Skin epidermis (tissue), 12 donors: Measurements from ENCODE around the gene GAPDH.
"Not testable (repeated sequence)": the region's sequence is repeated elsewhere in the genome, so short reads cannot be mapped to it uniquely, and the experiment has no call there.

ENCODE experiments used
- H3K27ac ChIP-seq, 21 experiments: fragments of 200-600 bp; sonication (generic) in 11 of 21; one replicate each; pipeline ENCODE4 v1.5.0; 2020; ENCODE audit warnings: mild to moderate bottlenecking in 3 of 21, inconsistent platforms in 2 of 21, moderate library complexity in 2 of 21
- H3K4me3 ChIP-seq, 7 experiments: fragments of 200-600 bp; sonication (generic) in 2 of 7; one replicate each; pipeline ENCODE4 v1.5.0; 2020; ENCODE audit warnings: inconsistent platforms in 2 of 7, mild to moderate bottlenecking in 2 of 7, moderate library complexity in 1 of 7

GAPDH gene

DNA sequence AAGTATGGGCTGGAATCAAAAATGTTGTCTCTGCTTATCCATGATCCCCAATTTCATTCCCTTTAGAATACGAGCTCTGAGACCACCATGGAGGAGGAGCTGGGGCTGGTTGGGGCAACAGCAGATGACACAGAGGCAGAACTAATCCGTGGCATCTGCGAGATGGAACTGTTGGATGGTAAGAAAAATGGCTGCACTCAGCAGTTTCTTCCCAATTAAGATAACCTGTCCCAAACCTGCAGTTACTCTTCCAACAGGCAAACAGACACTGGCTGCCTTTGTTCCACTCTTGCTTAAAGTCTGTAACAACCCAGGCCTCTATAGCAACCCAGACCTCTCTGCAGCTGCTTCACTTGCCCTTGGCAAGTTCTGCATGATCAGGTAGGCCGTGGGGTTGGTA, 6.6 kb upstream of the GAPDH start:
- H3K27ac ChIP-seq: peak overlapping the region in 1 of 21 experiments; percentile 16
- no peak overlapping the region for H3K4me3 ChIP-seq

DNA sequence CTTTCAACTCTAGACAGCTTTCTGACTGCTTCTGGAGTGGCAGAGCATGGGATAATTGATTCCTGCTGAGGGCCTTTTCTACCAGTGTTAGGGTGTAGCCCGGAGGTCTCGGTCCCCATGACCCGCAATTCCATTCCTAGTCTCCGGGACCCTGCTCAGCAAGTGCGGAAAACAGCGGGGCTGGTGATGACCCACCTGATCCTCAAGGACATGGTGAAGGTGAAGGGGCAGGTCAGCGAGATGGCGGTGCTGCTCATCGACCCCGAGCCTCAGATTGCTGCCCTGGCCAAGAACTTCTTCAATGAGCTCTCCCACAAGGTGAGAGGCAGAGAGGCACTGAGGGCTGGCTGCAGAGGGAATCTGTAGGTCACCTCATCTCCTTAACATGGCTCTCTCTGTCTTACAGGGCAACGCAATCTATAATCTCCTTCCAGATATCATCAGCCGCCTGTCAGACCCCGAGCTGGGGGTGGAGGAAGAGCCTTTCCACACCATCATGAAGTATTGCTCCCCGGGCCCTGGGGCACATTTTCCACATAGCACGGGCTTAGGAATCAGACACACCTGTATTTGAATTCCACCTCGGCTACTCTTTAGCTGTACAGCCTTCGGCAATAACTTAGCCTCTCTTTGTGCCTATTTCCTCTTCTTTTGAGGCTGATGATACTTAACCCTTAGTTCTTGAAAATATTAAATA, 5.6 kb upstream of the GAPDH start:
- Histone ChIP-seq H3K4me3 (no peak overlapping the region), H3K27ac (peak overlapping the region in 1 of 21 experiments; percentile 37)

DNA sequence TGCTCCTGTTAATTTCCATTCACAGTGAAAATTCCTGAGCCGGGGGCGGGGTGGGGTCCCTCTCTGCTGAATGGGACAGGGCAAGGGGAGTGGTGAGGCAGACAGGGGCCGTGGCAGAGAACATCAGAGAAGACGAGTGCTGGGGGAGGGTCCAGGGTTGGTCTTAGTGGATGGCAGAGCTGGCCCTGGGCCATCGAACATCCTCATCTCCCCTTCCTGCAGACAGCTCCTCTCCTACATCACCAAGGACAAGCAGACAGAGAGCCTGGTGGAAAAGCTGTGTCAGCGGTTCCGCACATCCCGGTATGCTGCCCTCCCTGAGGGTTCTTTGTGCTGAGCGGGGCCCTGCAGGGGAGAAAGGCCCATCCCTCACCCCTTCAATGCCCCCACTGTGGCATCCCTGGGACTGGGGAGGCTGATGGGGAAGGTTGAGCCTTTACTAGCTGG, 5.0 kb upstream of the GAPDH start:
- Histone ChIP-seq H3K27ac (no peak overlapping the region), H3K4me3 (no peak overlapping the region)

DNA sequence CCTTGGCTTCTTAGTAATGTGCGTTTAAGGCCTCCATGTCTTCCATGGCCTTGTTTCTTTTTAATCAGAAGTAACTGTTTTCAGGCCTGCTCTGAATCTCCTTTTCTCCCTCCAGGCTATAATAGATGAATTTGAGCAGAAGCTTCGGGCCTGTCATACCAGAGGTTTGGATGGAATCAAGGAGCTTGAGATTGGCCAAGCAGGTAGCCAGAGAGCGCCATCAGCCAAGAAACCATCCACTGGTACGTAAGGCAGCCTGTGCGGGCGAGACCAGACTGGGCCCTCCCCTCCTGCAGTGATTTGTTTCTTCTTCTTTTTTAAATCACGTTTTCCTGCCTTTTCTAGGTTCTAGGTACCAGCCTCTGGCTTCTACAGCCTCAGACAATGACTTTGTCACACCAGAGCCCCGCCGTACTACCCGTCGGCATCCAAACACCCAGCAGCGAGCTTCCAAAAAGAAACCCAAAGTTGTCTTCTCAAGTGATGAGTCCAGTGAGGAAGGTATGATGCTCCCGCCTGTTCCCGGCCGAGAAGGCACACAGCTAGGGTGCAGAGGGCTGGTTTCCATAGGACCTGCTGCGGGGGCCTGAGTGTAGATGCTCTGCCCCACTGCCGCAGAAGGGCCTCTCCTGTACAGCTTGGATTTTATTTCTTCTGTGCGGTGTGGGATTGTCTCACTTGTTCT, 3.6 kb upstream of the GAPDH start:
- Histone ChIP-seq H3K4me3 (no peak overlapping the region), H3K27ac (no peak overlapping the region)

DNA sequence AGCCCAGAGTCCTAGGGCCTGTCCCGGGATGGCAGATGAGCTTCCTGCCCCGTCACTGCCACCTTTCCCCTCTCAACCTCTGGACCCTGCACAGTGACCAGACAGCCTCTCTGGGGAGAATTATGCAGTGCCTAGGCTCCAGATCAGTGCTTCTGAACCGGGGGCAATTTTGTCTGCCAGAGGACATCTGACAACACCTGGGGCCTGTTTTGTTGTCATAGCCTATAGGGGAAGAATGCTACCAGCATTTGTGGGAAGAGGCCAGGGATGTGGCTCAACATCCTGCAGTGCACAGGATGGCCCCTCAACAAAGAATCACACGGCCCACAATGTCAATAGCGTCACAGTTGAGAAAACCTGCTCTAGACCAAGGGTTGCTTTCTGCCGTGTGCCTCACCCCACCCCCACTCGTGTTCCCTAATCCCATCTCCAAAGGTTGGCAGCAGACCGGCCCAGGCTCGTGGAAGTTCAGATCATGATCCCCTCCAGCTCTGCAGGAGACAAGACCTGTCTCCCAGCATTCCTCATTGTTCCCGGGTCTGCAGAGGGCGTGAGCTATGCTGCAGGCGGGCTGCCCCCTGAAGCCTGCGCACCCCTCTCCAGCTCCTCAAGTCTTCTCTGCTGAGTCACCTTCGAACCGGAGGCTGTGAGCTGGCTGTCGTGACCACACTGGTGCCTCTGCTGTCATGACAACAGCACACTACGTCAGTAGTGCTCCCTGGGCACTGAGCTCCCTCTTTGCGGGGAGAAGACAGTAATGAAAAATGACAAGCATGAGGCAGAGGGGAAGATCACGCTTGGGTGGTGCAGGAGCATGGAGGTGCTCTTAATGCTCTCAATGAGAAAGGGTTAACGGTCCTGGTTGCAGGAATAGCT, 2.0 kb upstream of the GAPDH start:
- Histone ChIP-seq H3K4me3 (peak overlapping the region in 5 of 7 experiments; percentile 71 to 99 (median 94)), H3K27ac (peak overlapping the region in 20 of 21 experiments; percentile 87 to 99 (median 96))

DNA sequence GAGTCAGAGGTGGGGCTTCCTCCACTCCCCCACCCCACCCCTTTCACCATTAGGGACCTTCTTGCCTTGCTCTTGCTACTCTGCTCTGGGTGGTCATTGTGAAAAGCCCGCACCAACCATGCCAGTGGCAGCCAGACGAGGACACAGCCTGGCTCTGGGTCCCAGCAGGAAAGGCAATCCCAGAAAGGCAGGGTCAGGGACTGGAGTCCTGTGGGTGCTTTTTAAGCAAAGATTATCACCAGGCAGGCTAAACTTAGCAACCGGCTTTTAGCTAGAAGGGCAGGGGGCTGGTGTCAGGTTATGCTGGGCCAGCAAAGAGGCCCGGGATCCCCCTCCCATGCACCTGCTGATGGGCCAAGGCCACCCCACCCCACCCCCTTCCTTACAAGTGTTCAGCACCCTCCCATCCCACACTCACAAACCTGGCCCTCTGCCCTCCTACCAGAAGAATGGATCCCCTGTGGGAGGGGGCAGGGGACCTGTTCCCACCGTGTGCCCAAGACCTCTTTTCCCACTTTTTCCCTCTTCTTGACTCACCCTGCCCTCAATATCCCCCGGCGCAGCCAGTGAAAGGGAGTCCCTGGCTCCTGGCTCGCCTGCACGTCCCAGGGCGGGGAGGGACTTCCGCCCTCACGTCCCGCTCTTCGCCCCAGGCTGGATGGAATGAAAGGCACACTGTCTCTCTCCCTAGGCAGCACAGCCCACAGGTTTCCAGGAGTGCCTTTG, 1.2 kb upstream of the GAPDH start:
- Histone ChIP-seq H3K4me3 (peak overlapping the region; percentile 69 to 100 (median 94)), H3K27ac (peak overlapping the region in 20 of 21 experiments; percentile 87 to 99 (median 96))

DNA sequence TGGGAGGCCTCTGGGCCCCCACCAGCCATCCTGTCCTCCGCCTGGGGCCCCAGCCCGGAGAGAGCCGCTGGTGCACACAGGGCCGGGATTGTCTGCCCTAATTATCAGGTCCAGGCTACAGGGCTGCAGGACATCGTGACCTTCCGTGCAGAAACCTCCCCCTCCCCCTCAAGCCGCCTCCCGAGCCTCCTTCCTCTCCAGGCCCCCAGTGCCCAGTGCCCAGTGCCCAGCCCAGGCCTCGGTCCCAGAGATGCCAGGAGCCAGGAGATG, 729 bp upstream of the GAPDH start:
- peak overlapping the region; percentile 69 to 100 (median 94) for H3K4me3 ChIP-seq
- peak overlapping the region; percentile 33 to 99 (median 96) for H3K27ac ChIP-seq

DNA sequence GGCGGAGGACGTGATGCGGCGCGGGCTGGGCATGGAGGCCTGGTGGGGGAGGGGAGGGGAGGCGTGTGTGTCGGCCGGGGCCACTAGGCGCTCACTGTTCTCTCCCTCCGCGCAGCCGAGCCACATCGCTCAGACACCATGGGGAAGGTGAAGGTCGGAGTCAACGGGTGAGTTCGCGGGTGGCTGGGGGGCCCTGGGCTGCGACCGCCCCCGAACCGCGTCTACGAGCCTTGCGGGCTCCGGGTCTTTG, 303 bp downstream of the GAPDH start:
- Histone ChIP-seq H3K27ac (peak overlapping the region; percentile 77 to 99 (median 96)), H3K4me3 (peak overlapping the region; percentile 69 to 100 (median 94))

DNA sequence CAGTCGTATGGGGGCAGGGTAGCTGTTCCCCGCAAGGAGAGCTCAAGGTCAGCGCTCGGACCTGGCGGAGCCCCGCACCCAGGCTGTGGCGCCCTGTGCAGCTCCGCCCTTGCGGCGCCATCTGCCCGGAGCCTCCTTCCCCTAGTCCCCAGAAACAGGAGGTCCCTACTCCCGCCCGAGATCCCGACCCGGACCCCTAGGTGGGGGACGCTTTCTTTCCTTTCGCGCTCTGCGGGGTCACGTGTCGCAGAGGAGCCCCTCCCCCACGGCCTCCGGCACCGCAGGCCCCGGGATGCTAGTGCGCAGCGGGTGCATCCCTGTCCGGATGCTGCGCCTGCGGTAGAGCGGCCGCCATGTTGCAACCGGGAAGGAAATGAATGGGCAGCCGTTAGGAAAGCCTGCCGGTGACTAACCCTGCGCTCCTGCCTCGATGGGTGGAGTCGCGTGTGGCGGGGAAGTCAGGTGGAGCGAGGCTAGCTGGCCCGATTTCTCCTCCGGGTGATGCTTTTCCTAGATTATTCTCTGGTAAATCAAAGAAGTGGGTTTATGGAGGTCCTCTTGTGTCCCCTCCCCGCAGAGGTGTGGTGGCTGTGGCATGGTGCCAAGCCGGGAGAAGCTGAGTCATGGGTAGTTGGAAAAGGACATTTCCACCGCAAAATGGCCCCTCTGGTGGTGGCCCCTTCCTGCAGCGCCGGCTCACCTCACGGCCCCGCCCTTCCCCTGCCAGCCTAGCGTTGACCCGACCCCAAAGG, 804 bp downstream of the GAPDH start:
- H3K4me3 ChIP-seq: peak overlapping the region; percentile 69 to 100 (median 94)

DNA sequence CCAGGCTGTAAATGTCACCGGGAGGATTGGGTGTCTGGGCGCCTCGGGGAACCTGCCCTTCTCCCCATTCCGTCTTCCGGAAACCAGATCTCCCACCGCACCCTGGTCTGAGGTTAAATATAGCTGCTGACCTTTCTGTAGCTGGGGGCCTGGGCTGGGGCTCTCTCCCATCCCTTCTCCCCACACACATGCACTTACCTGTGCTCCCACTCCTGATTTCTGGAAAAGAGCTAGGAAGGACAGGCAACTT, 1.3 kb downstream of the GAPDH start:
- Histone ChIP-seq H3K27ac (peak overlapping the region; percentile 77 to 99 (median 96)), H3K4me3 (peak overlapping the region; percentile 69 to 100 (median 94))

More for the DNA sequence above, 804 bp downstream of the GAPDH start:
- H3K27ac ChIP-seq: peak overlapping the region; percentile 77 to 99 (median 96)

DNA sequence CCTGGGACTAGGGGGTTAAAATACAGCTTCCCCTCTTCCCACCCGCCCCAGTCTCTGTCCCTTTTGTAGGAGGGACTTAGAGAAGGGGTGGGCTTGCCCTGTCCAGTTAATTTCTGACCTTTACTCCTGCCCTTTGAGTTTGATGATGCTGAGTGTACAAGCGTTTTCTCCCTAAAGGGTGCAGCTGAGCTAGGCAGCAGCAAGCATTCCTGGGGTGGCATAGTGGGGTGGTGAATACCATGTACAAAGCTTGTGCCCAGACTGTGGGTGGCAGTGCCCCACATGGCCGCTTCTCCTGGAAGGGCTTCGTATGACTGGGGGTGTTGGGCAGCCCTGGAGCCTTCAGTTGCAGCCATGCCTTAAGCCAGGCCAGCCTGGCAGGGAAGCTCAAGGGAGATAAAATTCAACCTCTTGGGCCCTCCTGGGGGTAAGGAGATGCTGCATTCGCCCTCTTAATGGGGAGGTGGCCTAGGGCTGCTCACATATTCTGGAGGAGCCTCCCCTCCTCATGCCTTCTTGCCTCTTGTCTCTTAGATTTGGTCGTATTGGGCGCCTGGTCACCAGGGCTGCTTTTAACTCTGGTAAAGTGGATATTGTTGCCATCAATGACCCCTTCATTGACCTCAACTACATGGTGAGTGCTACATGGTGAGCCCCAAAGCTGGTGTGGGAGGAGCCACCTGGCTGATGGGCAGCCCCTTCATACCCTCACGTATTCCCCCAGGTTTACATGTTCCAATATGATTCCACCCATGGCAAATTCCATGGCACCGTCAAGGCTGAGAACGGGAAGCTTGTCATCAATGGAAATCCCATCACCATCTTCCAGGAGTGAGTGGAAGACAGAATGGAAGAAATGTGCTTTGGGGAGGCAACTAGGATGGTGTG, 1.9 kb downstream of the GAPDH start:
- Histone ChIP-seq H3K4me3 (peak overlapping the region; percentile 69 to 100 (median 94)), H3K27ac (peak overlapping the region; percentile 77 to 99 (median 96))

DNA sequence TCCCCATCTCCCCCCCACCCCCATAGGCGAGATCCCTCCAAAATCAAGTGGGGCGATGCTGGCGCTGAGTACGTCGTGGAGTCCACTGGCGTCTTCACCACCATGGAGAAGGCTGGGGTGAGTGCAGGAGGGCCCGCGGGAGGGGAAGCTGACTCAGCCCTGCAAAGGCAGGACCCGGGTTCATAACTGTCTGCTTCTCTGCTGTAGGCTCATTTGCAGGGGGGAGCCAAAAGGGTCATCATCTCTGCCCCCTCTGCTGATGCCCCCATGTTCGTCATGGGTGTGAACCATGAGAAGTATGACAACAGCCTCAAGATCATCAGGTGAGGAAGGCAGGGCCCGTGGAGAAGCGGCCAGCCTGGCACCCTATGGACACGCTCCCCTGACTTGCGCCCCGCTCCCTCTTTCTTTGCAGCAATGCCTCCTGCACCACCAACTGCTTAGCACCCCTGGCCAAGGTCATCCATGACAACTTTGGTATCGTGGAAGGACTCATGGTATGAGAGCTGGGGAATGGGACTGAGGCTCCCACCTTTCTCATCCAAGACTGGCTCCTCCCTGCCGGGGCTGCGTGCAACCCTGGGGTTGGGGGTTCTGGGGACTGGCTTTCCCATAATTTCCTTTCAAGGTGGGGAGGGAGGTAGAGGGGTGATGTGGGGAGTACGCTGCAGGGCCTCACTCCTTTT, 2.7 kb downstream of the GAPDH start:
- H3K4me3 ChIP-seq: peak overlapping the region in 1 of 7 experiments; percentile 97

DNA sequence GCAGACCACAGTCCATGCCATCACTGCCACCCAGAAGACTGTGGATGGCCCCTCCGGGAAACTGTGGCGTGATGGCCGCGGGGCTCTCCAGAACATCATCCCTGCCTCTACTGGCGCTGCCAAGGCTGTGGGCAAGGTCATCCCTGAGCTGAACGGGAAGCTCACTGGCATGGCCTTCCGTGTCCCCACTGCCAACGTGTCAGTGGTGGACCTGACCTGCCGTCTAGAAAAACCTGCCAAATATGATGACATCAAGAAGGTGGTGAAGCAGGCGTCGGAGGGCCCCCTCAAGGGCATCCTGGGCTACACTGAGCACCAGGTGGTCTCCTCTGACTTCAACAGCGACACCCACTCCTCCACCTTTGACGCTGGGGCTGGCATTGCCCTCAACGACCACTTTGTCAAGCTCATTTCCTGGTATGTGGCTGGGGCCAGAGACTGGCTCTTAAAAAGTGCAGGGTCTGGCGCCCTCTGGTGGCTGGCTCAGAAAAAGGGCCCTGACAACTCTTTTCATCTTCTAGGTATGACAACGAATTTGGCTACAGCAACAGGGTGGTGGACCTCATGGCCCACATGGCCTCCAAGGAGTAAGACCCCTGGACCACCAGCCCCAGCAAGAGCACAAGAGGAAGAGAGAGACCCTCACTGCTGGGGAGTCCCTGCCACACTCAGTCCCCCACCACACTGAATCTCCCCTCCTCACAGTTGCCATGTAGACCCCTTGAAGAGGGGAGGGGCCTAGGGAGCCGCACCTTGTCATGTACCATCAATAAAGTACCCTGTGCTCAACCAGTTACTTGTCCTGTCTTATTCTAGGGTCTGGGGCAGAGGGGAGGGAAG, 3.5 kb downstream of the GAPDH start:
- peak overlapping the region in 14 of 21 experiments; percentile 8 to 99 (median 58) for H3K27ac ChIP-seq
- not testable (repeated sequence) for H3K4me3 ChIP-seq

More for the DNA sequence above, 2.7 kb downstream of the GAPDH start:
- peak overlapping the region in 14 of 21 experiments; percentile 18 to 99 (median 81) for H3K27ac ChIP-seq

DNA sequence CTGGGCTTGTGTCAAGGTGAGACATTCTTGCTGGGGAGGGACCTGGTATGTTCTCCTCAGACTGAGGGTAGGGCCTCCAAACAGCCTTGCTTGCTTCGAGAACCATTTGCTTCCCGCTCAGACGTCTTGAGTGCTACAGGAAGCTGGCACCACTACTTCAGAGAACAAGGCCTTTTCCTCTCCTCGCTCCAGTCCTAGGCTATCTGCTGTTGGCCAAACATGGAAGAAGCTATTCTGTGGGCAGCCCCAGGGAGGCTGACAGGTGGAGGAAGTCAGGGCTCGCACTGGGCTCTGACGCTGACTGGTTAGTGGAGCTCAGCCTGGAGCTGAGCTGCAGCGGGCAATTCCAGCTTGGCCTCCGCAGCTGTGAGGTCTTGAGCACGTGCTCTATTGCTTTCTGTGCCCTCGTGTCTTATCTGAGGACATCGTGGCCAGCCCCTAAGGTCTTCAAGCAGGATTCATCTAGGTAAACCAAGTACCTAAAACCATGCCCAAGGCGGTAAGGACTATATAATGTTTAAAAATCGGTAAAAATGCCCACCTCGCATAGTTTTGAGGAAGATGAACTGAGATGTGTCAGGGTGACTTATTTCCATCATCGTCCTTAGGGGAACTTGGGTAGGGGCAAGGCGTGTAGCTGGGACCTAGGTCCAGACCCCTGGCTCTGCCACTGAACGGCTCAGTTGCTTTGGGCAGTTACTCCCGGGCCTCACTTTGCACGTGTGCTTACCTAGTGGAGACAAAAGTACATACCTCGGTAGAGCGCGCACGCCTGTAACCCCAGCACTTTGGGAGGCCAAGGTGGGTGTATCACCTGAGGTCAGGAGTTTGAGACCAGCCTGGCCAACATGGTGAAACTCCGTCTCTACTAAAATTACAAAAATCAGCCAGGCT, 4.3 kb downstream of the GAPDH start:
- Histone ChIP-seq H3K4me3 (no peak overlapping the region), H3K27ac (peak overlapping the region in 7 of 21 experiments; percentile 6 to 99 (median 52))

DNA sequence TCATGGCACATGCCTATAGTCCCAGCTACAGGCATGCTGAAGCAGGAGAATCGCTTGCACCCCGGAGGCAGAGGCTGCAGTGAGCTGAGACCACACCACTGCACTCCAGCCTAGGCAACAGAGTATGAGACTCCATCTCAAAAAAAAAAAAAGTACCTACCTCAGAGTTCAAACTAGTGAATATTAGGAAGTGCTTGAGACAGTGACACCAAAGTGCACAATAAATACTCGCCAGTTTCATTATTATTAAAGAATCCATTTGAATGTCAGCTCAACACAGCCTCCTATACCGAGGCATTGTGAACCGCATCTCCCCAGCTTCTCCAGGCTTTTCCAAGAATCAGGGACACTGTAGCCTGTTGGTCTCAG, 5.0 kb downstream of the GAPDH start:
- Histone ChIP-seq H3K4me3 (no peak overlapping the region), H3K27ac (peak overlapping the region in 5 of 21 experiments; percentile 51 to 78 (median 67))

DNA sequence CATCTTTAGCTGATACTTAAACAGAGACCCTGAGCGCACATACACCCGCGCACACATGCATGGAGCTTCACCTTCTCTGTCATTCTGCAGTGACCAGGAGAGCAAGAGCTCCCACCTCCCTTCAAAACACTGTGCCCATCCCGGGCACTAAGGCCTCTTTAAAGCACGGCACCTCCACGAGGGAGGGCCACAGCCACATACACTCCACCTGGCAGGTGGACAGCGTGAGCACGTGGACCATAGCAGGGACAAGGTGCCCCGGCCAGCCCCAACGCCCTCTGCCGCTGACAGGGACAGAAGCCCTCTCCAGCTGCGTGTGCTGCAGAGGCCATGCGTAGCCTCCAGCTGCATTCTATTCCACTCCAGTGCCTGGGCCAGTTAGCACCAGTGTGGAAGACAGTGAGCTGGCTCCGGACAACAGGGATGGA, 5.4 kb downstream of the GAPDH start:
- Histone ChIP-seq H3K4me3 (no peak overlapping the region), H3K27ac (peak overlapping the region in 18 of 21 experiments; percentile 21 to 80 (median 67))
